HepG2 (cell line): ENCODE results near the gene NHERF2. TPM values are rescaled to one million over a fixed set of nuclear protein-coding genes. Genes with fewer than 3 reads are reported as not detected.

Experiments
- ATAC-seq: fragments of 200-7000 bp; cut with Tn5 transposase; 3 replicates; pipeline ENCODE4 v1.9.1; 2020; ENCODE audit warnings: mild to moderate bottlenecking, moderate library complexity
- BruUV-seq: library from RNA; stranded (reverse); fragments of 400-500 nt; replicated peaks from 2 replicates; lab custom pipeline; 2021; lab: Mats Ljungman, UMichigan
- CTCF ChIA-PET: fragments of 300-600 bp; formaldehyde crosslinking; extraction: SDS; loops from one replicate; lab custom pipeline; 2021; ENCODE audit warnings: low total read pairs, inconsistent platforms, low intra/inter-chr PET ratio; lab: Yijun Ruan, JAX
- POLR2A ChIA-PET: fragments of 350-600 bp; sonication (Branson Sonifier 250); formaldehyde crosslinking; loops from one replicate; lab custom pipeline; 2020; ENCODE audit warnings: antibody characterized with exemption, inconsistent platforms; lab: Yijun Ruan, JAX
- DNase-seq: peaks from one replicate; pipeline ENCODE4 v3.0.0-alpha.2; 2015; ENCODE audit warnings: low spot score
- FAIRE-seq: peaks from 3 replicates; lab custom pipeline; 2011; peaks lifted over from hg19 to GRCh38; lab: Jason Lieb, UNC
- H2AFZ ChIP-seq: one replicate; pipeline ENCODE4 v1.6.1; 2011; ENCODE audit warnings: low read length, inconsistent platforms
- H3K27ac ChIP-seq: fragments of 300-600 bp; 3 replicates; pipeline ENCODE4 v1.8.0; 2011; ENCODE audit warnings: mixed run types, mild to moderate bottlenecking, mixed read lengths, low read length, inconsistent platforms; ENCODE audit not compliant: insufficient read depth; ENCODE audit errors: extremely low read length
- H3K27me3 ChIP-seq, 2 experiments: fragments of 200-600 bp in 1 of 2; 2 replicates in 1 of 2; 3 replicates in 1 of 2; pipeline versions ENCODE4 v1.6.0 to v1.8.0; 2011; ENCODE audit warnings: low read length in 2 of 2, mild to moderate bottlenecking in 2 of 2, moderate library complexity in 2 of 2, inconsistent platforms in 1 of 2; ENCODE audit not compliant: insufficient read depth in 2 of 2, control insufficient read depth in 1 of 2
- H3K36me3 ChIP-seq, 2 experiments: fragments of 200-600 bp in 1 of 2; replicated peaks in 1 of 2; 2 replicates in 1 of 2; 3 replicates in 1 of 2; pipeline versions ENCODE4 v1.5.1 to v1.8.0; 2011; ENCODE audit warnings: low read length in 2 of 2, inconsistent platforms in 1 of 2; ENCODE audit not compliant: insufficient read depth in 2 of 2, control insufficient read depth in 1 of 2
- H3K4me1 ChIP-seq: 2 replicates; pipeline ENCODE4 v1.5.1; 2012; ENCODE audit warnings: low read length, inconsistent platforms; ENCODE audit not compliant: insufficient read depth
- H3K4me2 ChIP-seq: 2 replicates; pipeline ENCODE4 v1.6.0; 2011; ENCODE audit warnings: low read depth, low read length, inconsistent platforms
- H3K4me3 ChIP-seq, 3 experiments: fragments of 200-600 bp in 1 of 3; sonication (generic), shearing (Covaris generic) in 1 of 3; replicated peaks in 1 of 3; 2 replicates each; pipeline ENCODE4 v1.5.1; 2011 to 2016; ENCODE audit warnings: low read length in 3 of 3, inconsistent platforms in 2 of 3, low read depth in 2 of 3, mild to moderate bottlenecking in 2 of 3, control low read depth in 1 of 3, mixed read lengths in 1 of 3; ENCODE audit not compliant: insufficient read depth in 1 of 3
- H3K79me2 ChIP-seq: one replicate; pipeline ENCODE4 v1.6.1; 2011; ENCODE audit warnings: low read length, inconsistent platforms; ENCODE audit not compliant: insufficient read depth
- H3K9ac ChIP-seq: 2 replicates; pipeline ENCODE4 v1.6.0; 2011; ENCODE audit warnings: mild to moderate bottlenecking, low read depth, low read length, inconsistent platforms; ENCODE audit not compliant: insufficient read depth
- H3K9me3 ChIP-seq: 2 replicates; pipeline ENCODE4 v1.5.1; 2012; ENCODE audit warnings: mild to moderate bottlenecking, low read length
- H4K20me1 ChIP-seq: 2 replicates; pipeline ENCODE4 v1.6.0; 2011; ENCODE audit warnings: inconsistent platforms, mild to moderate bottlenecking, low read length, moderate library complexity; ENCODE audit not compliant: insufficient read depth
- CCDC6 ChIP-seq: sonication (generic); formaldehyde crosslinking; IDR thresholded peaks from 2 replicates; pipeline ENCODE4 v1.8.1; 2022; ENCODE audit warnings: mild to moderate bottlenecking, missing genetic modification reagents, moderate library complexity
- HNRNPLL ChIP-seq: fragments of 200-400 bp; formaldehyde crosslinking; IDR thresholded peaks from 2 replicates; pipeline ENCODE4 v1.6.1; 2017; ENCODE audit warnings: mild to moderate bottlenecking, low read depth, low read length; ENCODE audit not compliant: poor library complexity, severe bottlenecking
- NR3C1 ChIP-seq: sonication (generic); formaldehyde crosslinking; IDR thresholded peaks from 2 replicates; pipeline ENCODE4 v1.4.0; 2020; ENCODE audit warnings: missing genetic modification reagents
- ZIK1 ChIP-seq: sonication (generic); formaldehyde crosslinking; IDR thresholded peaks from 2 replicates; pipeline ENCODE4 v1.5.0; 2020; ENCODE audit warnings: mild to moderate bottlenecking, low read depth, missing genetic modification reagents, borderline replicate concordance
- ZNF446 ChIP-seq: sonication (generic); formaldehyde crosslinking; IDR thresholded peaks from 2 replicates; pipeline ENCODE4 v1.5.0; 2020; ENCODE audit warnings: mild to moderate bottlenecking, missing genetic modification reagents
- ZNF605 ChIP-seq: sonication (generic); formaldehyde crosslinking; IDR thresholded peaks from 2 replicates; pipeline ENCODE4 v1.8.0; 2022; ENCODE audit warnings: mild to moderate bottlenecking, missing genetic modification reagents
- WGBS: methylation state at CpG from one replicate; pipeline ENCODE4 v1.1.6; 2017; ENCODE audit warnings: low lambda C conversion rate; 5-methylcytosine and 5-hydroxymethylcytosine counted together
- in situ Hi-C: cut with HindIII; loops from 2 replicates; pipeline ENCODE4 v1.10.0; 2017; ENCODE audit warnings: low pct_unique_long_range_greater_than_20kb; ENCODE audit not compliant: extremely low pct_ligation_motif_present
- intact Hi-C: fragments of 100-400 bp; cut with micrococcal nuclease; formaldehyde crosslinking; loops from one replicate; pipeline ENCODE4 v1.10.0; 2022; ENCODE audit not compliant: unreplicated experiment
- polyA plus RNA-seq, 8 experiments: library from polyadenylated mRNA; depleted of rRNA in 3 of 8; stranded (reverse) in 7 of 8; unstranded in 1 of 8; fragments of >200 nt; fragmentation: Illumina TruSeq in 4 of 8; extraction: Trizol in 4 of 8; gene quantifications; 2 replicates each; pipeline versions ENCODE4 v1.2.1 to v1.2.3, GENCODE V29; 2011 to 2016; ENCODE audit warnings: low read depth in 4 of 8, missing spikeins in 1 of 8, mixed read lengths in 1 of 8; ENCODE audit not compliant: insufficient read depth in 1 of 8
- total RNA-seq, 5 experiments: library from RNA; depleted of rRNA; stranded (reverse); fragments of >200 nt; fragmentation: Illumina TruSeq; extraction: Trizol; gene quantifications; 2 replicates each; pipeline ENCODE4 v1.2.3, GENCODE V29; 2016; ENCODE audit warnings: low read depth in 1 of 5
- TF ChIP-seq, protein P1 (sequence below): IDR thresholded peaks from 2 replicates; pipeline ENCODE4 v1.6.1; 2016; ENCODE audit warnings: mild to moderate bottlenecking, missing biosample characterization, missing genetic modification reagents
- TF ChIP-seq, protein P2 (sequence below): IDR thresholded peaks from 2 replicates; pipeline ENCODE4 v1.6.1; 2016; ENCODE audit warnings: low read depth, control low read depth
- TF ChIP-seq, protein P3 (sequence below): sonication (generic); formaldehyde crosslinking; IDR thresholded peaks from 2 replicates; pipeline ENCODE4 v1.4.0; 2020; ENCODE audit warnings: missing genetic modification reagents
- TF ChIP-seq, protein P4 (sequence below): sonication (generic); formaldehyde crosslinking; IDR thresholded peaks from 2 replicates; pipeline ENCODE4 v1.4.0; 2020; ENCODE audit warnings: mild to moderate bottlenecking, missing genetic modification reagents
- TF ChIP-seq, protein P5 (sequence below): sonication (generic); formaldehyde crosslinking; IDR thresholded peaks from 2 replicates; pipeline ENCODE4 v1.8.0; 2022; ENCODE audit warnings: missing genetic modification reagents, mild to moderate bottlenecking, inconsistent platforms, borderline replicate concordance
- TF ChIP-seq, protein P6 (sequence below): sonication (generic); formaldehyde crosslinking; IDR thresholded peaks from 2 replicates; pipeline ENCODE4 v1.4.0; 2020; ENCODE audit warnings: mild to moderate bottlenecking, missing genetic modification reagents

Gene NHERF2
- total and polyA plus RNA-seq, 2 of the 13 experiments (the other 11 are each of a cell fraction or from before 2014, with no cell fraction given), result 23.7 to 39.3 TPM

DNA sequence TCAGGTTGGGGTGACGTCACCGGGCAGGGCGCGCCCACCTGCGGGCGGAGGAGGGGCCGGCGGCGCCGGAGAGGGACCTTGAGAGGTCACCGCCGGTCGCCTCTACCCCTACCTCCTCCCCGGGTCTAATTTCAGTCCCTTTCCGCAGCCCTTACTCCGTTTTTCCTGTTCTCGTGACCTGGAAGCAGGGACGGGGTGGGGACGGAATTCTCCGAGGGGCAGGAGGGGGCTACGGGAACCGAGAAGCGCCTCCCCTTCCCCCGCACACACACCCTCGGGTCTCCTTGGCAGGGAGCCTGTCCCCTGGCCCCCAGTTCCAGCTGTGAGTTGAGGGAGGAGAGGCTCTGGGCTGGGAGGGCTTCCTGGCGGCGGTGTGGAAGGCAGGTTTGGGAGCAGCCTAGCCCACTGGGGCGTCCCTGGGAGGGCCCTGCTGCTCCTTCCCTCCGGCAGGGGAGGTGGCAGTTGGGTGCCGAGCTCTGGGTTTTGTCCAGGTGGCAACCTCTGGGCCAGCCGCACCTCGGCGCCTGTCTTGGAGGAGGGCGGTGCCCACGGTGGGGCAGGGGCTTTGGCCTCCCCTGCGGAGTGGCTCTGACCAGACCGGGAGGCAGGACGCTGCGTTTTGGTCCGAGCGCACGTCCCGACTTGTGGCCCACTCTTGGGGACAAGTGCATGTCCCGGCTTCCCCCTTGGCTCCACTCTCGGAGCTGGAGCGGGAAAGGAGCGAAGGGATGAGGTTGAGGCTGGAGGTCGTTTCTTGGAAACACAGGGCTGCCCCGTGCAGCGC, 36.2 kb upstream of the NHERF2 start (continued):
- TF ChIP-seq, protein P1, sequence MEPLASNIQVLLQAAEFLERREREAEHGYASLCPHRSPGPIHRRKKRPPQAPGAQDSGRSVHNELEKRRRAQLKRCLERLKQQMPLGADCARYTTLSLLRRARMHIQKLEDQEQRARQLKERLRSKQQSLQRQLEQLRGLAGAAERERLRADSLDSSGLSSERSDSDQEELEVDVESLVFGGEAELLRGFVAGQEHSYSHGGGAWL (CRISPR knock-in tag), result no peak
- TF ChIP-seq HNRNPLL (peak; percentile 19), ZIK1 (0 out of 2 replicates have a peak, but pooled peaks have one; percentile 32)
- TF ChIP-seq, protein P2, sequence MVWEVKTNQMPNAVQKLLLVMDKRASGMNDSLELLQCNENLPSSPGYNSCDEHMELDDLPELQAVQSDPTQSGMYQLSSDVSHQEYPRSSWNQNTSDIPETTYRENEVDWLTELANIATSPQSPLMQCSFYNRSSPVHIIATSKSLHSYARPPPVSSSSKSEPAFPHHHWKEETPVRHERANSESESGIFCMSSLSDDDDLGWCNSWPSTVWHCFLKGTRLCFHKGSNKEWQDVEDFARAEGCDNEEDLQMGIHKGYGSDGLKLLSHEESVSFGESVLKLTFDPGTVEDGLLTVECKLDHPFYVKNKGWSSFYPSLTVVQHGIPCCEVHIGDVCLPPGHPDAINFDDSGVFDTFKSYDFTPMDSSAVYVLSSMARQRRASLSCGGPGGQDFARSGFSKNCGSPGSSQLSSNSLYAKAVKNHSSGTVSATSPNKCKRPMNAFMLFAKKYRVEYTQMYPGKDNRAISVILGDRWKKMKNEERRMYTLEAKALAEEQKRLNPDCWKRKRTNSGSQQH (CRISPR knock-in tag), result no peak
- TF ChIP-seq, protein P3, sequence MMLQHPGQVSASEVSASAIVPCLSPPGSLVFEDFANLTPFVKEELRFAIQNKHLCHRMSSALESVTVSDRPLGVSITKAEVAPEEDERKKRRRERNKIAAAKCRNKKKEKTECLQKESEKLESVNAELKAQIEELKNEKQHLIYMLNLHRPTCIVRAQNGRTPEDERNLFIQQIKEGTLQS (CRISPR knock-in tag), result peak; percentile 45; the same call in 1 of the 2 replicates
- TF ChIP-seq, protein P4, sequence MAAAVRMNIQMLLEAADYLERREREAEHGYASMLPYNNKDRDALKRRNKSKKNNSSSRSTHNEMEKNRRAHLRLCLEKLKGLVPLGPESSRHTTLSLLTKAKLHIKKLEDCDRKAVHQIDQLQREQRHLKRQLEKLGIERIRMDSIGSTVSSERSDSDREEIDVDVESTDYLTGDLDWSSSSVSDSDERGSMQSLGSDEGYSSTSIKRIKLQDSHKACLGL, result peak; percentile 44; the same call in 1 of the 2 replicates

DNA sequence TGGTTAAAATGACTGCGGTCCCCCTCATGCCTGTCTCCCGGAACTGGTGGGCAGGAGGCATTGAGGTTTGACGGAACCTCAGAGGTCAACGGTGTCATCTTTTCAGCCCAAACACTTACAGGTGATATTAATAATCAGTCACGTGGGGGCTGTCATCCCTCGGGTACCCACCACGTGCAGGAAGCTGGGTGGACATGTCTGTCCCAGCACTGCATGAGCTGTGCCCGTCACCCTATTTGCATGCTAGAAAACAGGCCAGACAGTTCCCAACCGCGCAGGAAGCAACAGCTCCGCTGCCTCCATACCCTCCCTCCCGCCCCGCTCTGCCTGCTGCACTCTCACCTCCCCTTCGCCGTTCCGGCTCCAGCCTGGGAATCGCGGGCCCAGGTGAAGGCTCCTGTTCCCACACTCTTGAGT, 35.6 kb upstream of the NHERF2 start:
- BruUV-seq, result no TSS peak
- Histone ChIP-seq H3K79me2 (no peaks in the 10 kb centered on the region), H3K4me1 (peaks cover 57% of the 10 kb centered on the region), H3K36me3 (peaks cover 6 to 9% of the 10 kb centered on the region in 2 experiments; a peak in 4 of 5 replicates), H2AFZ (no peak overlapping the region), H3K4me3 (peak overlapping the region; percentile 60 to 82 (median 77)), H4K20me1 (no peaks in the 10 kb centered on the region), H3K4me2 (peak overlapping the region; percentile 95), H3K27ac (no peak overlapping the region), H3K9ac (peak overlapping the region; percentile 60; the same call in 1 of the 2 replicates), H3K27me3 (peaks cover 0 to 8% of the 10 kb centered on the region in 2 experiments; a peak in 2 of 5 replicates), H3K9me3 (no peaks in the 10 kb centered on the region)
- in situ Hi-C loops (no loop called here), intact Hi-C loops (no loop called here)
- CTCF ChIA-PET, result no interaction called here
- ATAC-seq (peak; percentile 14; the same call in 2 of the 3 replicates), DNase-seq (no peak), FAIRE-seq (no peak)
- WGBS, result 59% methylated on average over 5 of the region's 18 CpGs
- POLR2A ChIA-PET, result interaction anchor here (0.8 to 2.0 kb wide), 7 partner anchors 13 to 164 kb away, joined by 3 to 13 read pairs (median 5); partner anchors contain the start of genes RPS2 and TRAF7
- TF ChIP-seq, protein P5, sequence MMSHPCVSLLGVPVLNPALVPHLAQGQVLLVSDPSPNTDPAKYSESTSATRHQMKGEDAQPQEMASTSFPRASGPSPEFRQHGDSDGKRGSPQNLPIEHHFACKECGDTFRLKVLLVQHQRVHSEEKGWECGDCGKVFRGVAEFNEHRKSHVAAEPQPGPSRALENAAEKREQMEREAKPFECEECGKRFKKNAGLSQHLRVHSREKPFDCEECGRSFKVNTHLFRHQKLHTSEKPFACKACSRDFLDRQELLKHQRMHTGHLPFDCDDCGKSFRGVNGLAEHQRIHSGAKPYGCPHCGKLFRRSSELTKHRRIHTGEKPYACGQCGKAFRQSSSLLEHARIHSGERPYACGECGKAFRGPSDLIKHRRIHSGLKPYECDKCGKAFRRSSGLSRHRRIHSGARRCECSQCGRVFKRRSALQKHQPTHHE (CRISPR knock-in tag), result no peak
- TF ChIP-seq NR3C1 (no peak), CCDC6 (CRISPR knock-in tag) (no peak), ZNF605 (CRISPR knock-in tag) (0 out of 2 replicates have a peak, but pooled peaks have one; percentile 28), ZNF446 (CRISPR knock-in tag) (no peak)
- TF ChIP-seq, protein P6, sequence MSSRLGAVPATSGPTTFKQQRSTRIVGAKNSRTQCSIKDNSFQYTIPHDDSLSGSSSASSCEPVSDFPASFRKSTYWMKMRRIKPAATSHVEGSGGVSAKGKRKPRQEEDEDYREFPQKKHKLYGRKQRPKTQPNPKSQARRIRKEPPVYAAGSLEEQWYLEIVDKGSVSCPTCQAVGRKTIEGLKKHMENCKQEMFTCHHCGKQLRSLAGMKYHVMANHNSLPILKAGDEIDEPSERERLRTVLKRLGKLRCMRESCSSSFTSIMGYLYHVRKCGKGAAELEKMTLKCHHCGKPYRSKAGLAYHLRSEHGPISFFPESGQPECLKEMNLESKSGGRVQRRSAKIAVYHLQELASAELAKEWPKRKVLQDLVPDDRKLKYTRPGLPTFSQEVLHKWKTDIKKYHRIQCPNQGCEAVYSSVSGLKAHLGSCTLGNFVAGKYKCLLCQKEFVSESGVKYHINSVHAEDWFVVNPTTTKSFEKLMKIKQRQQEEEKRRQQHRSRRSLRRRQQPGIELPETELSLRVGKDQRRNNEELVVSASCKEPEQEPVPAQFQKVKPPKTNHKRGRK (CRISPR knock-in tag), result no peak
